Measurements from ENCODE around the gene TARS3. TPM values are rescaled to one million over a fixed set of nuclear protein-coding genes. Genes with fewer than 3 reads are reported as not detected.
A peak's percentile ranks its signal among the peaks of the same experiment; 100 is the strongest.

TARS3 gene
- total RNA-seq, 1 experiment from 2014 or later = 4.6 TPM

DNA sequence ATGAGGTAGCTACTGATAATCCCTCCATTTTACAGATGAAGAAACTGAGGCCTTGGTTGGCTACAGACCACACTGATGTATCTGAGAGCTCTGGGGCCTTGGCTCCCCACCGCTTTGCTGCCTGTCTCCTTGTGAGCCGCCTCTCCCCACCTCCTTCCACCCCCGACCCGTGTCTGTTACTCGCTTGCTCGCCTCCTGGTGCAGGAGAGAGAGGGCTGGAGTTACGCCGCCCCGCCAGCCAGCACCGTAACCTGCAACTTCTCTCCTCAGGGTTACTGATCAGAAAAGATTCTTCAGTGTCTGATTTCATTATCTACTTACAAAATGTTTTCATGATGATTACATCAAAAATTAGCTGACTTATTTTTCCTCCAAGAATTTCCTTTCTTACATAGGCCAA lies 106.2 kb downstream of the TARS3 start:
- peaks cover 12% of the 10 kb centered on the region for H3K4me1 ChIP-seq (replicated peaks; ENCODE audit: insufficient read depth)
- no peak overlapping the region for H2AFZ ChIP-seq
- H3K9me3 ChIP-seq (ENCODE audit: insufficient read depth, low read depth) = no peaks in the 10 kb centered on the region
- TF ChIP-seq, protein P1, sequence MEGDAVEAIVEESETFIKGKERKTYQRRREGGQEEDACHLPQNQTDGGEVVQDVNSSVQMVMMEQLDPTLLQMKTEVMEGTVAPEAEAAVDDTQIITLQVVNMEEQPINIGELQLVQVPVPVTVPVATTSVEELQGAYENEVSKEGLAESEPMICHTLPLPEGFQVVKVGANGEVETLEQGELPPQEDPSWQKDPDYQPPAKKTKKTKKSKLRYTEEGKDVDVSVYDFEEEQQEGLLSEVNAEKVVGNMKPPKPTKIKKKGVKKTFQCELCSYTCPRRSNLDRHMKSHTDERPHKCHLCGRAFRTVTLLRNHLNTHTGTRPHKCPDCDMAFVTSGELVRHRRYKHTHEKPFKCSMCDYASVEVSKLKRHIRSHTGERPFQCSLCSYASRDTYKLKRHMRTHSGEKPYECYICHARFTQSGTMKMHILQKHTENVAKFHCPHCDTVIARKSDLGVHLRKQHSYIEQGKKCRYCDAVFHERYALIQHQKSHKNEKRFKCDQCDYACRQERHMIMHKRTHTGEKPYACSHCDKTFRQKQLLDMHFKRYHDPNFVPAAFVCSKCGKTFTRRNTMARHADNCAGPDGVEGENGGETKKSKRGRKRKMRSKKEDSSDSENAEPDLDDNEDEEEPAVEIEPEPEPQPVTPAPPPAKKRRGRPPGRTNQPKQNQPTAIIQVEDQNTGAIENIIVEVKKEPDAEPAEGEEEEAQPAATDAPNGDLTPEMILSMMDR (conservative IDR thresholded peaks at IDR 0.05) = no peak
- no peak for DNase-seq
- H3K4me3 ChIP-seq = no peak overlapping the region
- H3K36me3 ChIP-seq (ENCODE audit: low read depth) = no peaks in the 10 kb centered on the region
- H3K4me2 ChIP-seq = no peak overlapping the region
- no peaks in the 10 kb centered on the region for H3F3A ChIP-seq (ENCODE audit: insufficient read depth, low read depth)
- BruUV-seq (replicated peaks) = no TSS peak
- H3K79me2 ChIP-seq (ENCODE audit: low read depth) = no peaks in the 10 kb centered on the region
- H3K27ac ChIP-seq = no peak overlapping the region
- ChIA-PET POLR2A (ENCODE audit: unreplicated experiment) (no interaction called here), CTCF (no interaction called here)
- intact Hi-C loops (cut with micrococcal nuclease; ENCODE audit: unreplicated experiment) = no loop called here
- H3K9me2 ChIP-seq (ENCODE audit: insufficient read depth) = no peaks in the 10 kb centered on the region
- H3K27me3 ChIP-seq (ENCODE audit: insufficient read depth, low read depth) = no peaks in the 10 kb centered on the region
- no peaks in the 10 kb centered on the region for H4K20me1 ChIP-seq (ENCODE audit: insufficient read depth)

DNA sequence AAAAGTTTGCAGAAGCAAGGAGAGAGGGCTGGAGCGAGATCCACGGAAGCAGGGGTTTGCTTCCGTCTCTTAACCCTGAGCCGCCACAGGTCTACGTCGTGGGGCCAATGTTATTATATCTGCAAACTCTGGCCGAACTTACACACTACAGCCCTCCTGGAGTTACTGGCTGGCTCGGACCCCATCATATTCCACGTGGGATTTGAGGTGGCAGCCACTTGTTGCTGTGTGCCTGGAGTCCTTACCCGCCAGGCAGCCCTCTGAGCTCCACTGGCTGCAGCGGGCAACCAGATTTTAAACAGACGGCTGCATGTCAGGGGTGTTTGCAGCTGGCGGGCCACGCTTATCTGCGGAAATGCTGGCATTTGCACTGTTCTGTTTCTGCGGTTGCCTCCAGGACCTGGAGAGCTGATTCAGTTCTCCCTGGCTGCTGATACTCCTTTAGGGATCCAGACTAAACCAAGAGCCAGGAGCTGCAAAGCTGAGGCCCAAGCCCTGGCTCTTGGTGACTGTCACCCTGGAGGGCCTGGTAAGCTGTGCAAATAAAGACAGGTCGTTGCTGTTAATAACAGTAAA lies 106.8 kb downstream of the TARS3 start:
- H3K27me3 ChIP-seq (ENCODE audit: insufficient read depth, low read depth) = no peaks in the 10 kb centered on the region
- intact Hi-C loops (cut with micrococcal nuclease; ENCODE audit: unreplicated experiment) = no loop called here
- H3K9me3 ChIP-seq (ENCODE audit: insufficient read depth, low read depth) = no peaks in the 10 kb centered on the region
- no peaks in the 10 kb centered on the region for H4K20me1 ChIP-seq (ENCODE audit: insufficient read depth)
- POLR2A ChIA-PET (ENCODE audit: unreplicated experiment) = no interaction called here
- no peaks in the 10 kb centered on the region for H3K9me2 ChIP-seq (ENCODE audit: insufficient read depth)
- CTCF ChIA-PET = no interaction called here
- TF ChIP-seq EZH2 (IDR thresholded peaks at IDR 0.05; ENCODE audit: low read depth) = no peak
- TF ChIP-seq, protein P1 (conservative IDR thresholded peaks at IDR 0.05) = no peak
- no peaks in the 10 kb centered on the region for H3K79me2 ChIP-seq (ENCODE audit: low read depth)
- no peak overlapping the region for H3K27ac ChIP-seq
- H3K4me3 ChIP-seq = no peak overlapping the region
- no peaks in the 10 kb centered on the region for H3K36me3 ChIP-seq (ENCODE audit: low read depth)
- H2AFZ ChIP-seq = no peak overlapping the region
- no peak for DNase-seq
- H3K4me2 ChIP-seq = no peak overlapping the region
- no TSS peak for BruUV-seq (replicated peaks)
- peaks cover 12% of the 10 kb centered on the region for H3K4me1 ChIP-seq (replicated peaks; ENCODE audit: insufficient read depth)
- H3F3A ChIP-seq (ENCODE audit: insufficient read depth, low read depth) = no peaks in the 10 kb centered on the region

- Histone ChIP-seq H3K79me2 (ENCODE audit: low read depth) (no peaks in the 10 kb centered on the region), H3K4me1 (replicated peaks; ENCODE audit: insufficient read depth) (peaks cover 12% of the 10 kb centered on the region), H3K9me2 (ENCODE audit: insufficient read depth) (no peaks in the 10 kb centered on the region), H3K27me3 (ENCODE audit: insufficient read depth, low read depth) (no peaks in the 10 kb centered on the region), H3K27ac (no peak overlapping the region), H4K20me1 (ENCODE audit: insufficient read depth) (no peaks in the 10 kb centered on the region), H3K4me2 (peak overlapping the region; percentile 64), H3F3A (ENCODE audit: insufficient read depth, low read depth) (no peaks in the 10 kb centered on the region), H3K9me3 (ENCODE audit: insufficient read depth, low read depth) (no peaks in the 10 kb centered on the region), H3K36me3 (ENCODE audit: low read depth) (no peaks in the 10 kb centered on the region), H3K4me3 (peak overlapping the region; percentile 41; the same call in 1 of the 2 replicates), H2AFZ (peak overlapping the region; percentile 73)
- ChIA-PET CTCF (interaction anchor here (0.6 to 0.7 kb wide), 2 partner anchors 608 to 650 kb away, joined by 3 read pairs; no protein-coding TSS in a partner anchor), POLR2A (ENCODE audit: unreplicated experiment) (interaction anchor here (0.6 to 1.2 kb wide), 4 partner anchors 36 to 370 kb away, joined by 4 to 7 read pairs (median 5); no protein-coding TSS in a partner anchor)
- BruUV-seq (replicated peaks) = no TSS peak
- DNase-seq = peak; percentile 53 to 65
- intact Hi-C loops (cut with micrococcal nuclease; ENCODE audit: unreplicated experiment) = no loop called here
- TF ChIP-seq, protein P1 (conservative IDR thresholded peaks at IDR 0.05) = no peak
- TF ChIP-seq EZH2 (IDR thresholded peaks at IDR 0.05; ENCODE audit: low read depth) = no peak
These were observed 108.1 kb downstream of the TARS3 start for GRCh38 chr15:101615986-101616848.
